ENCODE measurements around the gene RNF112.
"Not testable (repeated sequence)": the region's sequence is repeated elsewhere in the genome, so short reads cannot be mapped to it uniquely, and the experiment has no call there.

Gene RNF112

GRCh38 chr17:19414396-19415280 lies 3.6 kb downstream of the RNF112 start:
- ATAC-seq, result no peak

GRCh38 chr17:19415311-19415710 lies 4.3 kb downstream of the RNF112 start:
- DNase-seq, result no peak
- ATAC-seq, result no peak

More at GRCh38 chr17:19414396-19415280, 3.6 kb downstream of the RNF112 start:
- no peak for DNase-seq

GRCh38 chr17:19415806-19416775 lies 5.1 kb downstream of the RNF112 start:
- ATAC-seq, result no peak
- no peak for DNase-seq

GRCh38 chr17:19417611-19418010 lies 6.6 kb downstream of the RNF112 start:
- DNase-seq (no peak), ATAC-seq (no peak)

GRCh38 chr17:19418251-19418992 lies 7.4 kb downstream of the RNF112 start:
- ATAC-seq (no peak), DNase-seq (no peak)

- no peak for ATAC-seq
- no peak for DNase-seq
Measured at GRCh38 chr17:19421219-19421618, 10.2 kb downstream of the RNF112 start.

GRCh38 chr17:19421926-19422325 lies 10.9 kb downstream of the RNF112 start:
- ATAC-seq (no peak), DNase-seq (no peak)

GRCh38 chr17:19424934-19425868 lies 14.2 kb downstream of the RNF112 start:
- DNase-seq (no peak), ATAC-seq (no peak)

- DNase-seq, result no peak
- ATAC-seq, result no peak
Measured at GRCh38 chr17:19426631-19427030, 15.6 kb downstream of the RNF112 start.

GRCh38 chr17:19431691-19432090 lies 20.7 kb downstream of the RNF112 start:
- DNase-seq (no peak), ATAC-seq (no peak)

- DNase-seq (no peak), ATAC-seq (no peak)
Measured at GRCh38 chr17:19433255-19433654, 22.2 kb downstream of the RNF112 start.

- DNase-seq (no peak), ATAC-seq (no peak)
Measured at GRCh38 chr17:19433727-19434340, 22.8 kb downstream of the RNF112 start.

- ATAC-seq (no peak), DNase-seq (no peak)
Measured at GRCh38 chr17:19440421-19440820, 29.4 kb downstream of the RNF112 start.

- DNase-seq, ATAC-seq: not testable (repeated sequence)
Measured at GRCh38 chr17:19441288-19441687, 30.3 kb downstream of the RNF112 start.

GRCh38 chr17:19442731-19443130 lies 31.7 kb downstream of the RNF112 start:
- DNase-seq, result no peak
- ATAC-seq, result no peak

GRCh38 chr17:19443148-19443547 lies 32.1 kb downstream of the RNF112 start:
- ATAC-seq (no peak), DNase-seq (no peak)

GRCh38 chr17:19445105-19445504 lies 34.1 kb downstream of the RNF112 start:
- DNase-seq (no peak), ATAC-seq (no peak)

- not testable (repeated sequence) for DNase-seq, ATAC-seq
Measured at GRCh38 chr17:19446577-19446976, 35.5 kb downstream of the RNF112 start.

- ATAC-seq (no peak), DNase-seq (peak; percentile 73)
Measured at GRCh38 chr17:19447085-19447583, 36.1 kb downstream of the RNF112 start.

Measured in stimulated activated naive CD8-positive, alpha-beta T cell treated with anti-CD3 and anti-CD28 coated beads, Interleukin-15, Interleukin-2, amounts not matched to agents 100 U/mL and 50 U/mL, for 24 hours (primary cell).